ENCODE measurements around the gene B3GNT8.

- TF ChIP-seq CTCF (conservative IDR thresholded peaks at IDR 0.05) (no peak), ZFX (IDR thresholded peaks at IDR 0.05) (no peak)
These were observed 34.4 kb downstream of the B3GNT8 start for GRCh38 chr19:41392775-41393174.
